ENCODE measurements around the gene TMF1.

The TMF1 gene

GRCh38 chr3:69013253-69014021 is 38.7 kb downstream of the TMF1 start, which contains the start of gene EOGT:
TSS of gene EOGT (minus strand) at chr3:69013684. CDS start at chr3:69009846, 3,838 bp downstream.
- no peaks in the 10 kb centered on the region for H3K9me3 ChIP-seq (ENCODE audit: insufficient read depth, low read length)
- peak within 1 kb of the TSS; percentile 90 for H3K9ac ChIP-seq (ENCODE audit: low read length)
- H3K27me3 ChIP-seq (ENCODE audit: low read depth, low read length), result no peaks in the 10 kb centered on the region
- peak within 1 kb of the TSS; percentile 92 for H2AFZ ChIP-seq (ENCODE audit: low read depth, low read length)
- H4K20me1 ChIP-seq (ENCODE audit: insufficient read depth, low read length), result no peaks in the 10 kb centered on the region
- peaks cover 4% of the 10 kb centered on the region; the same call in 1 of the 2 replicates for H3K79me2 ChIP-seq (ENCODE audit: low read length)
- peaks cover 14% of the 10 kb centered on the region for H3K4me1 ChIP-seq (ENCODE audit: low read length)
- TF ChIP-seq CTCF (IDR thresholded peaks at IDR 0.05; ENCODE audit: low read depth, low read length) (peak; percentile 66), EZH2phosphoT487 (IDR thresholded peaks at IDR 0.05; ENCODE audit: low read depth) (no peak)
- peaks cover 9% of the 10 kb centered on the region for H3K36me3 ChIP-seq (replicated peaks; ENCODE audit: low read depth, low read length)
- peak within 1 kb of the TSS; percentile 43 for H3K27ac ChIP-seq (ENCODE audit: low read length)
- H3K4me3 ChIP-seq (ENCODE audit: low read length), result peak within 1 kb of the TSS; percentile 87
- peak within 1 kb of the TSS; percentile 87 for H3K4me2 ChIP-seq (ENCODE audit: low read length)

- Histone ChIP-seq H3K27ac (ENCODE audit: low read length) (no peak overlapping the region), H4K20me1 (ENCODE audit: insufficient read depth, low read length) (no peaks in the 10 kb centered on the region), H3K36me3 (replicated peaks; ENCODE audit: low read depth, low read length) (peaks cover 13% of the 10 kb centered on the region), H3K4me2 (ENCODE audit: low read length) (peak overlapping the region; percentile 87), H3K79me2 (ENCODE audit: low read length) (peaks cover 4% of the 10 kb centered on the region; the same call in 1 of the 2 replicates), H3K4me1 (ENCODE audit: low read length) (peaks cover 14% of the 10 kb centered on the region), H3K4me3 (ENCODE audit: low read length) (peak overlapping the region; percentile 87), H3K9me3 (ENCODE audit: insufficient read depth, low read length) (no peaks in the 10 kb centered on the region), H2AFZ (ENCODE audit: low read depth, low read length) (peak overlapping the region; percentile 92), H3K9ac (ENCODE audit: low read length) (peak overlapping the region; percentile 90), H3K27me3 (ENCODE audit: low read depth, low read length) (no peaks in the 10 kb centered on the region)
- TF ChIP-seq EZH2phosphoT487 (IDR thresholded peaks at IDR 0.05; ENCODE audit: low read depth) (no peak), CTCF (IDR thresholded peaks at IDR 0.05; ENCODE audit: low read depth, low read length) (no peak)
Observed at GRCh38 chr3:69012800-69013252, 39.3 kb downstream of the TMF1 start.

GRCh38 chr3:69012100-69012799 is 39.9 kb downstream of the TMF1 start:
- H3K27ac ChIP-seq (ENCODE audit: low read length), result no peak overlapping the region
- peak overlapping the region; percentile 87 for H3K4me2 ChIP-seq (ENCODE audit: low read length)
- no peak overlapping the region; the same call in 1 of the 2 replicates for H3K9ac ChIP-seq (ENCODE audit: low read length)
- H3K9me3 ChIP-seq (ENCODE audit: insufficient read depth, low read length), result no peaks in the 10 kb centered on the region
- TF ChIP-seq CTCF (IDR thresholded peaks at IDR 0.05; ENCODE audit: low read depth, low read length), result no peak
- TF ChIP-seq EZH2phosphoT487 (IDR thresholded peaks at IDR 0.05; ENCODE audit: low read depth), result no peak
- no peaks in the 10 kb centered on the region for H3K27me3 ChIP-seq (ENCODE audit: low read depth, low read length)
- peaks cover 4% of the 10 kb centered on the region; the same call in 1 of the 2 replicates for H3K79me2 ChIP-seq (ENCODE audit: low read length)
- H3K4me3 ChIP-seq (ENCODE audit: low read length), result peak overlapping the region; percentile 87
- peaks cover 14% of the 10 kb centered on the region for H3K4me1 ChIP-seq (ENCODE audit: low read length)
- H2AFZ ChIP-seq (ENCODE audit: low read depth, low read length), result peak overlapping the region; percentile 92; the same call in 1 of the 2 replicates
- no peaks in the 10 kb centered on the region for H4K20me1 ChIP-seq (ENCODE audit: insufficient read depth, low read length)
- H3K36me3 ChIP-seq (replicated peaks; ENCODE audit: low read depth, low read length), result peaks cover 13% of the 10 kb centered on the region

All from OCI-LY3 (cell line).